Measurements from ENCODE around the gene RGS17. TPM values are rescaled to one million over a fixed set of nuclear protein-coding genes. Genes with fewer than 3 reads are reported as not detected.

RGS17 gene
- total RNA-seq, 1 experiment from 2014 or later, result 3.2 TPM

DNA sequence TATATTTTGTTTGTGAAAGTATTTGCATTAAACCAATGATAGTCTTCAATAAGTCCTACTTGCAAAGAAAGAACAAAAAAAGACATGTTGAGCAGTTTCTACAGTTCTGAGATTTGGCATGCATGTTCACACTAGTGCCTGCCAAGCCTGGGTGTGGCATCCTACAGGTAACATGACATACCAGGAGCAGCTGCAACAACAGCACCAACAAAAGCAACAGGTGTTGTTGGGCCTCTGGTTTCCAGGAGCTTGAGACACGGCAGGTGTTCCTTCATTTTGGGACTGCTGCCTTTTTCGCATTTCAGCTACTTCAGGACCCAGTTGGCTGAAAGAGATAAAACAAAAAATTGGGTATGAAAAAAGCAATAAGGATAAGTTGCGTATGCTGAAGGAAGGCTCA lies 87.4 kb downstream of the RGS17 start:
- peaks cover 2 to 17% (median 6%) of the 10 kb centered on the region in 3 experiments; a peak in 5 of 7 replicates for H3K36me3 Mint-ChIP-seq (ENCODE audit: insufficient read depth in 1 of 3, low read depth in 3 of 3)
- Histone ChIP-seq H3K9me3 (ENCODE audit: control insufficient read depth, low read depth, low read length) (no peaks in the 10 kb centered on the region), H3K79me2 (ENCODE audit: insufficient read depth, low read length) (no peaks in the 10 kb centered on the region), H4K8ac (replicated peaks; ENCODE audit: insufficient read length, low read depth, low read length) (no peak overlapping the region), H2BK20ac (ENCODE audit: low read depth, low read length, poor library complexity, severe bottlenecking) (no peak overlapping the region), H3K18ac (ENCODE audit: insufficient read length, low read depth, low read length) (no peak overlapping the region), H3K9ac (ENCODE audit: extremely low read depth, insufficient read length, low read length) (no peak overlapping the region), H2BK12ac (ENCODE audit: insufficient read length, low read depth, low read length) (no peak overlapping the region), H4K5ac (ENCODE audit: insufficient read length, low read depth, low read length) (no peak overlapping the region), H4K91ac (ENCODE audit: insufficient read length, low read depth, low read length) (no peak overlapping the region), H2BK15ac (ENCODE audit: low read depth, low read length) (no peak overlapping the region), H2BK5ac (ENCODE audit: insufficient read length, low read length) (no peak overlapping the region), H2AFZ (ENCODE audit: low read length) (no peak overlapping the region), H3K56ac (ENCODE audit: insufficient read length, low read depth, low read length) (no peak overlapping the region), H3K27me3 (ENCODE audit: insufficient read depth, low read length) (no peaks in the 10 kb centered on the region), H2BK120ac (ENCODE audit: low read depth, low read length, poor library complexity, severe bottlenecking) (no peak overlapping the region), H3T11ph (ENCODE audit: low read length) (no peak overlapping the region), H3K4ac (ENCODE audit: low read depth, low read length) (no peak overlapping the region), H3K4me1 (ENCODE audit: insufficient read depth, low read length) (no peaks in the 10 kb centered on the region), H4K20me1 (ENCODE audit: control insufficient read depth, insufficient read depth, insufficient read length) (no peaks in the 10 kb centered on the region), H3K27ac (ENCODE audit: insufficient read length, low read depth, low read length) (no peak overlapping the region), H3K4me2 (ENCODE audit: insufficient read depth, insufficient read length, low read length) (no peak overlapping the region), H3K79me1 (ENCODE audit: insufficient read depth, low read depth, low read length, poor library complexity, severe bottlenecking) (no peaks in the 10 kb centered on the region), H3K23ac (ENCODE audit: insufficient read length, low read depth, low read length) (no peak overlapping the region), H3K23me2 (ENCODE audit: insufficient read length, low read depth, low read length, poor library complexity, severe bottlenecking) (no peaks in the 10 kb centered on the region), H2AK5ac (ENCODE audit: insufficient read length, low read length) (no peak overlapping the region), H3K14ac (ENCODE audit: insufficient read depth, low read length) (no peak overlapping the region)
- peaks cover 22 to 30% of the 10 kb centered on the region in 2 experiments for H3K4me1 Mint-ChIP-seq
- no CpG with 5 or more reads among the region's 3 CpGs for WGBS (ENCODE audit: extremely low coverage, insufficient read length, low lambda C conversion rate)
- H3K27me3 Mint-ChIP-seq (ENCODE audit: low read depth), result no peaks in the 10 kb centered on the region
- peak overlapping the region in 1 of 3 experiments; percentile 50; a peak in 1 of 7 replicates for H3K27ac Mint-ChIP-seq
- DNase-seq, result no peak
- TF ChIP-seq, protein P1, sequence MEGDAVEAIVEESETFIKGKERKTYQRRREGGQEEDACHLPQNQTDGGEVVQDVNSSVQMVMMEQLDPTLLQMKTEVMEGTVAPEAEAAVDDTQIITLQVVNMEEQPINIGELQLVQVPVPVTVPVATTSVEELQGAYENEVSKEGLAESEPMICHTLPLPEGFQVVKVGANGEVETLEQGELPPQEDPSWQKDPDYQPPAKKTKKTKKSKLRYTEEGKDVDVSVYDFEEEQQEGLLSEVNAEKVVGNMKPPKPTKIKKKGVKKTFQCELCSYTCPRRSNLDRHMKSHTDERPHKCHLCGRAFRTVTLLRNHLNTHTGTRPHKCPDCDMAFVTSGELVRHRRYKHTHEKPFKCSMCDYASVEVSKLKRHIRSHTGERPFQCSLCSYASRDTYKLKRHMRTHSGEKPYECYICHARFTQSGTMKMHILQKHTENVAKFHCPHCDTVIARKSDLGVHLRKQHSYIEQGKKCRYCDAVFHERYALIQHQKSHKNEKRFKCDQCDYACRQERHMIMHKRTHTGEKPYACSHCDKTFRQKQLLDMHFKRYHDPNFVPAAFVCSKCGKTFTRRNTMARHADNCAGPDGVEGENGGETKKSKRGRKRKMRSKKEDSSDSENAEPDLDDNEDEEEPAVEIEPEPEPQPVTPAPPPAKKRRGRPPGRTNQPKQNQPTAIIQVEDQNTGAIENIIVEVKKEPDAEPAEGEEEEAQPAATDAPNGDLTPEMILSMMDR (conservative IDR thresholded peaks at IDR 0.05), result no peak
- no peak overlapping the region for H3K4me3 Mint-ChIP-seq
- H3K9me3 Mint-ChIP-seq, result no peaks in the 10 kb centered on the region
